Hepatic stellate cell (primary cell): ENCODE data around the gene OCA2.
"Not testable (repeated sequence)": the region's sequence is repeated elsewhere in the genome, so short reads cannot be mapped to it uniquely, and the experiment has no call there.

ENCODE experiments used
- DNase-seq: peaks from one replicate; pipeline ENCODE4 v3.0.0; 2011; ENCODE audit warnings: low spot score

Gene OCA2

DNA sequence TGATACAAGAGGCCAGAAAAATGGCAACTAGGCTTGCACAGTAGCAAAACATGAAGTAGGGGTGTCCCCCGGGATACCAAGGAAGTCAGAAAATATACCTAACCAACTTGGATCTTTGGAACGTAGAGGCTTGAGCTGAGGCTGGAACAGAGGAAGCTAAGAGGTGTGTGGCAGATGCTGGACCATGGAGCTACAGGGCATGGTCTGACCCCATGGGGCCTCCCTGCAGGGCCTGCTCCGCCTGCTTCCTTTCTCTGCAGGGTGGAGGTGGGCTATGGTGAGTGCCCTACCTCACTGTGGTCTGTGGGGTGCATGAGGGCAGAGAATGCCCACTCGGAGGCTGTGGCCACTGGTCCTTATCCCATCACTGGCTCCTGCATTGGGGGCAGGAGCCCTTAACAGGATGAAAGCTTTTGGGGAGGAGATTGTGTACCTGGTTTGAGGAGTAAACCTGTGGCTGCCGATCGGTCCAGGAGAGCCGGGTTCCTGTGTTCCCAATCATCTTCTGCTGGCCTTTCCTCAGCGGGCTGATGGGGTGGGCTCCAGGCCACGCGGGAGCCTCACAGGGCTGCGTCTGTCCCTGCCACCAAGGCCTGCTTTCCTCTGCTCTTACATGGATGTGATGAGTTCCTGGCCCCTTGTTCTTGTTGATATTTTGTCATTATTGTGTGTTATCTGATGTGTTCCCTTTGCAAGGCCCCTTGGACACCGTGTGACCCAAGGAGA is 96.8 kb downstream of the OCA2 start:
- DNase-seq: no peak

DNA sequence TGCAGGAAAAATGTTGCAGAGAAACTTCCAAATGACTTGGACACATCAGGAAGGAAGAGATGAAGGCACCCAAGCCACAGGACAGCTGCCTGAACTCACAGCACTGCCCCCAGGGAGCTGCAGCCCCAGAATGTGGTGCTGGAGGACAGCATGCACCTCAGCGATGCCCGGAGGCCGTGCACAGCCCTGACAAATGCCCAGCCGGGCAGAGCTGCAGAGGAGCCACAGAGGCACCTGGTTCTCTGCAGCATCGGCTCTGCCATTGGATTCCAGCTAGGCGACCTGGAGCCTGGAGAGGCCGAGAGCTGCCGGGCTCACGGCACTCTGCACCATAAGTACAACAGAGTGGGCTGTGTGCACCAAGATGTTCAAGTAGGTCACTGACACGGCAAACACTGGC is 97.5 kb downstream of the OCA2 start:
- DNase-seq: no peak

DNA sequence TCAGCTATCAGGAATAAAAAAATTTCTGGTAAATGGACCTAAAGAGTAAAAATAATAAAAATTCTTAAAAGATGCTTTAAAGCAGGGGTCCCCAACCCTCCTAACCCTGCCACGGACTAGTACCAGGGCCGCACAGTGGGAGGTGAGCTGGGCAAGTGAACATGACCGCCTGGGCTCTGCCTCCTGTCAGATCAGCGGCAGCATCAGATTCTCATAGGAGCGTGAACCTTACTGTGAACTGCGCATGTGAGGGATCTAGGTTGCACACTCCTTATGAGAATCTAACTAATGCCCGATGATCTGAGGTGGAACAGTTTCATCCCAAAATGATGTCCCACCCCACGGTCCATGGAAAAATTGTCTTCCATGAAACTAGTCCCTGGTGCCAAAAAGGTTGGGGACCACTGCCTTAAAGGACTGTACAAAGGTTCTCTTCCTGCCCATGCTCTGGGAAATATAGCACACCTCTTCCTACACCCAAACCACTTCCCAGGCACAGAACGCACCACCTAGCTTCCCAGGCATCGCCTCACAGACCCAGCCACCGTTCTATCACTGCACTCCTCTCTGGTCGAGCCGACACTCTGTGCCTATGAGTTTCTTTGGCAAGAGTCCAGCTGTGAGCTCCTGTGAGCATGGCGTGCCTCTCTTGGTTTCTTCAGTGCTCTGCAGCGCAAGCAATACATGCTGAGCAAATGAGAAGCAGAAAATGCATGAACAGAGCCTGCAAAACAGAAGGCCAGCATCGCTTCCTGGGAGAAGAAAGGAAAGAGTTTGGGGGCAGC is 104.9 kb downstream of the OCA2 start:
- DNase-seq: no peak

DNA sequence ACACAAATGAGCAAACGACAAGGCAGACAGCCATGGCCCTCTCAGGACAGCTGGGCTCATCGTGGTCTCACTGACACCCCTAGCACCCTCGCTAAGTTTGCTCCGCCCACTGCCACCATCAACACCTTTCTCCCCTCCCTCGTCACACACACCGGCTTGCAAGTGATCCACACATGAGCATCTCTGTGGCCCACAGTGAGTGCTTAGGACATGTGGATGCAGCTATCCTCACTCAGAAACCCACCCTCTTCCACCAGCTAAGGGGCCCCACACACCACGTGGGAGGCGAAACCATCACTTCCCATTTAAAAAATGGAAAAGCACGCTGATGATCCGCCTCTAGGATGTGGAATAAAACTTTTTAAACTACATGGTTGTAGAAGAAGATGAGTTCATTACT is 105.6 kb downstream of the OCA2 start:
- DNase-seq: no peak

DNA sequence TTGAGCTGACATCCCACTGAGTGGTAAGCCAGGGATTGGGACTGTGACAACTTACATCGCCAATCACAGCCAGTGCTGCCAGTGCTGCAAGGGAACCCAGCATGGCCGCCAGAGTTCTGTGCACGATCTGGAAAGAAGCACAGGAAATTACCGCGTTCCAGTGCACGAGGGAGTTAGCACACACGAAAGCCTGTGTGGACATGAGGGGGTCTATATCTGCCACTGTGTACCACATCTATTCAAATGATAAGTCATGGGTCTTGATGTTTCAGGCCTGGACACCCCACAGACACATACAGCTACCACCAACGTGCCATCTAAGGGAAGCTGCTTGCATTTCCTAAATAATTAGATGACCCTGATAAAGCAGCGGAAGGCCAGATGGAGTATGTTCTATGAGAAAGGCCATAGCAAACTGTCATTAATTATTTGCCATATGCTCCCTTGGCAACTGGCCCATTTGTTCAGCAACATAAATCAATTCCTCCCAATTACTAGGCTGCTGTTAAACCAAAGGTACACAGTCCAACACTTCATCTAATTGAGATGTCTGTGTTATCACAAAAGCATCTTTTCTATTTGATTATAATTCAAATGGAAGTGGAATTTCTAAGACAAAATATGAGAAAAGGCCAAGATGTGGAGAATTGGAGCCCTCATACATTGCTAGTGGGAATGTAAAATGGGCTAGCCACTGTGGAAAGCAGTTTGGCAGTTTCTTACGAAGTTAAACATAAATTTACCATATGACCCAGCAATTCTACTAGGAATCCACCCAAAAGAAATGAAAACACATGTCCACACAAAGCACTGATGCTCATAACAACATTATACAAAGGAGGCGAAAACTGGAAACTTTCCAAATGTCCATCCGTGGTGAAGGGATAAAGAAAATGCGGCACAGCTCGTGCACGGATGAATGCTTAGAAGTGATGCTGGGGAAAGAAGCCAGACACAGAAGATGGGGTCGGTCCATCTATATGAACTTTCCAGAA is 108.3 kb downstream of the OCA2 start:
- DNase-seq: no peak

DNA sequence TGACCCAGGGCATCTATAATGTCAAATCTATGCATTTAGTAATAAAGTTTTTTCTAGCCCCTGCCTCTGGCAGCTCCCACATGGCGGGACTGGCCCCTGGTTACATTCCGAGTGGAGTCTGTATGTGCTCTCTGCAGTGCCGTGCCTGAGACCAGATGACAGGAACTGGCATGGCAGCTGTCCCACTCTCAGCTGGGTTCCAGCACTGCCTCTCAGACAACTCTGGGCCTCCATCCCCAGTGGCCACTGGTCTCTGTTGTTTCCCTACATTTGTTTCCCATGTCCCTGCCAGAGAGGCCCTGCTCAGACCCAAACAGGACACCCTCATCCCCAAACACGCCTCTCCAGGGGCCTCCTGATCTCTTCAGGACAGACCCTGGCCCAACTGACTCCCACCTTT is 109.3 kb downstream of the OCA2 start:
- no peak for DNase-seq

GRCh38 chr15:27989427-27989826 is 109.7 kb downstream of the OCA2 start:
- no peak for DNase-seq

- no peak for DNase-seq
These were observed 114.0 kb downstream of the OCA2 start for GRCh38 chr15:27985099-27985498.

GRCh38 chr15:27983496-27983895 is 115.6 kb downstream of the OCA2 start:
- DNase-seq: no peak

GRCh38 chr15:27977696-27978095 is 121.4 kb downstream of the OCA2 start:
- DNase-seq: no peak

DNA sequence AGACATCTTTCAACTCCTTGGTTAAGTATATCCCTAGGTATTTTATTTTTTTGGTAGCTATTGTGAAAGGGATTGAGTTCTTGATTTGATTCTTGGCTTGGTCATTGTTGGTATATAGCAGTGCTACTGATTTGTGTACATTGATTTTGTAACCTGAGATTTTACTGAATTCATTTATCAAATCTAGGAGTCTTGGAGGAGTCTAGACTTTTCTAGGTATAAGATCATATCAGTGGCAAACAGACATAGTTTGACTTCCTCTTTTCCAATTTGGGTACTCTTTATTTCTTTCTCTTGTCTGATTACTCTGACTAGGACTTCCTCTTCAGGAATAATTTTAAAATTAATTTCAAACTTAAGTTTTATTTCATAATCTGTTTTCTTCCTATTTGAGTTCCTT is 125.2 kb downstream of the OCA2 start:
- no peak for DNase-seq

DNA sequence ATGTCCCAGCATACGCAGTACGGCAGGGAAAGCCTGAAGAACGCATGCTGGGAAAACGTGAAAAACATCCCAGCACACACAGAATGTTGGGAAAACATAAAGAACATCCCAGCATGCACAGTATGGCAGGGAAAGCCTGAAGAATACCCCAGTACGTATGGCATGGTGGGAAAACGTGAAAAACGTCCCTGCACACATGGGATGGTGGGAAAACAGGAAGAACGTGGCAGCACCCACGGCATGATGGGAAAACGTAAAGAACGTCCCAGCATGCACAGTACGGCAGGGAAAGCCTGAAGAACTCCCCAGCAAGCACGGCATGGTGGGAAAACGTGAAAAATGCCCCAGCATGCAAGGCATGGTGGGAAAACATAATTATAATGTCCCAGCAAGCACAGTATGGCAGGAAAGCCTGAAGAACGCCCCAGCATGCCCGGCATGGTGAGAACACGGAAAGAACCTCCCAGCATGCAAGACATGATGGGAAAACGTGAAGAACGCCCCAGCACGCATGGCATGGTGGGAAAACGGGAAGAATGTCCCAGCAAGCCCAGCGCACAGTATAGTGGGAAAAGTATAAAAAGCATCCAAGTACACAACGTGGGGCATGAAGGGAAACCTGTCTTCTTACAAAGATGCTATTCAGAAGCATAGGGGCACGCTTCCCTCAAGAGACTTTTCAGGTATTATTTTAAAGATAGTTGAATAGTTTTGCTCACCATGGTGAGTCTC is 128.3 kb downstream of the OCA2 start:
- no peak for DNase-seq

DNA sequence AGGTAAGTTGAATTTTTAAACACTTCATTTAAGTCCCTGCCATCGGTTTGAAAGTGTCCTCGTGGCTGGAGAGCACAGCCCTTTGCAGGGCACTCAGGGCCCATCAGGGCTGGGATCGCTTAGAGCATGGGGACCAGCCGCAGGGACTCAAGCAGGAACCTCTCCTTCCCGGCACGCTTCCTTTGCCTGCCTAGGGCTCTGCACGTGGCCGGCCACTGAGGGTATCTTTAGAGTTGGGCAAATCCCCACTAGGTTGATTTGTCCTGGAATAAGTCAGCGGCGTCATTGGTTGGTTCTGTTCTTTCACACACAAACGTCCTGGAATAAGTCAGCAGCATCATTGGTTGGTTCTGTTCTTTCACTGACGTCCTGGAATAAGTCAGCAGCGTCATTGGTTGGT is 131.6 kb downstream of the OCA2 start:
- DNase-seq: no peak

DNA sequence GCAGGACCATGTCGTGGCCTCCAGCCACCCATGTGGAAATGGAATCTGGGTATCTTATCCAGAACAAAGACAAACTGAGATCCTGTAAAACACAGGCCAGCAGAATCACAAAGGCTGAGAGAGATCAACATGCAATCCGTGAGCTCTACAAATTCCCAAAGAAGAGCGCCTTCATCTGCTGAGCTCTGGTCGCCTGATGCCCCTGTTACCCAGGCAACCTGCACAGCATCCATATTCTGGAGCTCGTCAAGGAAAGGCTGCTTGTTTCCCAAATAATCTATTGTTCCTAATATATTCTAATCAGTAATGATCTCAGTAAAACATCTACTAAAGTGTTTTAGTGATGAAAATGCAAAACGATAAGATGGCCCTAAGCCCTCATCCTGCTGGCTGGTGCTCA is 133.6 kb downstream of the OCA2 start:
- DNase-seq: no peak

DNA sequence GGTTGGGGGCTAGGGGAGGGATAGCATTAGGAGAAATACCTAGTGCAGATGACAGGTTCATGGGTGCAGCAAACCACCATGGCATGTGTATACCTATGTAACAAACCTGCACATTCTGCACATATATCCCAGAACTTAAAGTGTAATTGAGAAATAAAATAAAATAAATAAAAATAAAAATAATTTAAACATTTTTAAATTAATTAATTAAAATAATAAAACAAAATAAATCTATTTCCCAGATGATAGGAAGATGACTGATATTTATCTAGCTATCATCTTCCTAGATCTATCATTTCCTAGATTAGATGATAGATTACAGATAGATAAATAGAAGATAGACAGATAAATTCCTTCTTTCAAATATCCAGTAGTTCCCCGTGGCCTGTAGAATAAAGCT is 137.3 kb downstream of the OCA2 start:
- DNase-seq: no peak

DNA sequence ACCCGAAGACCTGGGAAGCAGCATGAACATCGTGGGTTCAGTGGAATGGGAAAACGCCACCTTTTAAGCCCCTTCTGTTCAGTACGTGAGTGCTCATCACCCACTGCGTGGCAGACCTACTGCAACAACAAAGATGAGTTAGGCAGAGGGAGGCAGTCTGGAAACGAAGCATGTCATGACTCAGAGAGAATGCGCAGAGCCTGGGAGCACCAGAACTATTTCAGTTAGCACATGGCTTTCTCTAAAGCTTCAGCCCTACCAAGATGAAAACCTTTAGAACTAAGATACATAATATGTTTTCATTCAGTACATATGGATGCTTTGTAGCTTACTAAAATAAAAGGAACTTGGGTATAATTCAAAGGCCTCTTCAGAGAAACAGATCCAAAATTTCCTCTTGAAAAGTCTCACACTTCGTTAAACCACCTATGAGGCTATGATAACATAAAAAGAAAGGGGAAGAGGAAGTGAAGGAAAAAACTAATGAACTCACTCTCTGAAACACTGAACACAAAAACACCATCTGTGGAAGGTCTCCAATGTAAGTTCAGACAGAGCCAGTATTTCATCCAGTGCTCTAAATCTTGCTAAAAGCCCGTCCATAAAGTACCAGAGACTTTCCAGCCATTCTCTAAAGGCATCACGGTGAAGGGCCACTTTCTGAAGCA is 140.1 kb downstream of the OCA2 start:
- DNase-seq: no peak

DNA sequence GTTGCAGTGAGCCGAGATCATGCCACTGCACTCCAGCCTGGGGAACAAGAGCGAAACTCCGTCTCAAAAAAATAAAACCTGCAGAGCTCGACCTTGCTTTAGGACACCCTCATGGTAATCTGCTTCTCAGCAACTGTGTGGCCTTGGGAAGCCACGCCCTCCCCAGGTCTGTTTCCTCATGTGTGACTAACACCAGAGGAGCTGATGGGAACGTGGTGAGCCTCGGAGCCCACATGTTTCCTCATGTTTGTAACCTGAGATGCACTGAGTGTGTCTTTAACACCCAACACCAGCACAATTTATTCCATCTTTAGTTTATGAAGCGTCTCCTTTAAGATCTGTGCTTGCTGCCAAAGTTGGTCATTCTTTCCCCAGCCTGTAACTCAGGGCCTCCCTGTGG is 142.8 kb downstream of the OCA2 start:
- no peak for DNase-seq

- no peak for DNase-seq
These were observed 144.0 kb downstream of the OCA2 start for GRCh38 chr15:27955087-27955486.

GRCh38 chr15:27952593-27952992 is 146.5 kb downstream of the OCA2 start:
- not testable (repeated sequence) for DNase-seq

GRCh38 chr15:27951191-27951890 is 147.8 kb downstream of the OCA2 start:
- no peak for DNase-seq

- DNase-seq: no peak
These were observed 150.0 kb downstream of the OCA2 start for GRCh38 chr15:27949089-27949488.
